Measurements from ENCODE around the gene DVL2. TPM values are rescaled to one million over a fixed set of nuclear protein-coding genes. Genes with fewer than 3 reads are reported as not detected.

The DVL2 gene
- total RNA-seq, 1 donor from 2014 or later, result 47.5 TPM

Other genes with a start within 250 kb of the DVL2 start
- not detected in 2 replicates for gene ALOX12, start 238.5 kb downstream of the DVL2 start, total RNA-seq
- 31.4 and 40.3 TPM in 2 replicates for gene RNASEK, start 221.9 kb downstream of the DVL2 start, total RNA-seq
- under 0.01 and 0.05 TPM in 2 replicates for gene BCL6B, start 211.5 kb downstream of the DVL2 start, total RNA-seq
- gene SLC16A13, start 198.5 kb downstream of the DVL2 start, total RNA-seq, result 0.99 and 1.0 TPM in 2 replicates
- not detected in 2 replicates for gene SLC16A11, start 190.4 kb downstream of the DVL2 start, total RNA-seq
- gene CLEC10A, start 154.3 kb downstream of the DVL2 start, total RNA-seq, result not detected in 2 replicates
- gene ASGR2, start 119.7 kb downstream of the DVL2 start, total RNA-seq, result not detected in 2 replicates
- 0.60 and 0.87 TPM in 2 replicates for gene ASGR1, start 55.1 kb downstream of the DVL2 start, total RNA-seq
- 2.1 and 22.2 TPM in 2 replicates for gene DLG4, start 14.7 kb downstream of the DVL2 start, total RNA-seq
- 307 and 382 TPM in 2 replicates for gene ACADVL, start 14.6 kb downstream of the DVL2 start, total RNA-seq
- 41.2 and 50.7 TPM in 2 replicates for gene PHF23, start 4.9 kb upstream of the DVL2 start, total RNA-seq
- gene GABARAP, start 7.9 kb upstream of the DVL2 start, total RNA-seq, result 137 and 148 TPM in 2 replicates
- 19.4 and 53.9 TPM in 2 replicates for gene CTDNEP1, start 17.2 kb upstream of the DVL2 start, total RNA-seq
- gene ELP5, start 17.7 kb upstream of the DVL2 start, total RNA-seq, result 22.1 and 24.8 TPM in 2 replicates
- 25.1 and 306 TPM in 2 replicates for gene CLDN7, start 28.0 kb upstream of the DVL2 start, total RNA-seq
- gene SLC2A4, start 47.2 kb upstream of the DVL2 start, total RNA-seq, result 0.30 and 0.35 TPM in 2 replicates
- gene YBX2, start 60.1 kb upstream of the DVL2 start, total RNA-seq, result 0.45 TPM in 1 of 2 replicates, not detected in the other
- 352 and 682 TPM in 2 replicates for gene EIF5A, start 73.1 kb upstream of the DVL2 start, total RNA-seq
- 39.1 and 49.4 TPM in 2 replicates for gene GPS2, start 80.8 kb upstream of the DVL2 start, total RNA-seq
- 21.4 and 27.8 TPM in 2 replicates for gene NEURL4, start 94.8 kb upstream of the DVL2 start, total RNA-seq
- gene ACAP1, start 102.0 kb upstream of the DVL2 start, total RNA-seq, result 0.20 and 65.5 TPM in 2 replicates
- gene KCTD11, start 117.6 kb upstream of the DVL2 start, total RNA-seq, result 10.4 and 13.7 TPM in 2 replicates
- not detected in 2 replicates for gene TMEM95, start 120.6 kb upstream of the DVL2 start, total RNA-seq
- 3.6 and 8.0 TPM in 2 replicates for gene TNK1, start 146.6 kb upstream of the DVL2 start, total RNA-seq
- 20.0 and 71.0 TPM in 2 replicates for gene PLSCR3, start 160.0 kb upstream of the DVL2 start, total RNA-seq
- 35.9 and 143 TPM in 2 replicates for gene TMEM256, start 169.6 kb upstream of the DVL2 start, total RNA-seq
- gene NLGN2, start 173.3 kb upstream of the DVL2 start, total RNA-seq, result 2.6 and 17.1 TPM in 2 replicates
- not detected in 2 replicates for gene SPEM1, start 185.8 kb upstream of the DVL2 start, total RNA-seq
- not detected in 2 replicates for gene SPEM2, start 191.1 kb upstream of the DVL2 start, total RNA-seq
- not detected in 2 replicates for gene SPEM3, start 194.3 kb upstream of the DVL2 start, total RNA-seq
- gene TMEM102, start 200.9 kb upstream of the DVL2 start, total RNA-seq, result 16.9 and 33.0 TPM in 2 replicates
- gene FGF11, start 205.0 kb upstream of the DVL2 start, total RNA-seq, result 3.3 and 10.7 TPM in 2 replicates
- 15.3 and 26.0 TPM in 2 replicates for gene CHRNB1, start 210.5 kb upstream of the DVL2 start, total RNA-seq
- 14.8 and 39.2 TPM in 2 replicates for gene ZBTB4, start 245.1 kb upstream of the DVL2 start, total RNA-seq
- gene SLC35G6, start 246.9 kb upstream of the DVL2 start, total RNA-seq, result not detected in 2 replicates
- gene POLR2A, start 249.8 kb upstream of the DVL2 start, total RNA-seq, result 57.3 and 169 TPM in 2 replicates